LHCN-M2 (cell line): ENCODE data around the gene KPNA2. TPM values are rescaled to one million over a fixed set of nuclear protein-coding genes. Genes with fewer than 3 reads are reported as not detected.
"Not testable (repeated sequence)": the region's sequence is repeated elsewhere in the genome, so short reads cannot be mapped to it uniquely, and the experiment has no call there.

Source experiments
- DNase-seq: peaks from one replicate; pipeline ENCODE4 v3.0.0-alpha.2; 2012; ENCODE audit warnings: low read depth
- total RNA-seq: library from RNA; depleted of rRNA; stranded (reverse); fragments of >200 nt; gene quantifications from 2 replicates; pipeline ENCODE4 v1.2.3, GENCODE V29; 2014

Gene KPNA2
- total RNA-seq, 1 experiment from 2014 or later: 438 TPM

DNA sequence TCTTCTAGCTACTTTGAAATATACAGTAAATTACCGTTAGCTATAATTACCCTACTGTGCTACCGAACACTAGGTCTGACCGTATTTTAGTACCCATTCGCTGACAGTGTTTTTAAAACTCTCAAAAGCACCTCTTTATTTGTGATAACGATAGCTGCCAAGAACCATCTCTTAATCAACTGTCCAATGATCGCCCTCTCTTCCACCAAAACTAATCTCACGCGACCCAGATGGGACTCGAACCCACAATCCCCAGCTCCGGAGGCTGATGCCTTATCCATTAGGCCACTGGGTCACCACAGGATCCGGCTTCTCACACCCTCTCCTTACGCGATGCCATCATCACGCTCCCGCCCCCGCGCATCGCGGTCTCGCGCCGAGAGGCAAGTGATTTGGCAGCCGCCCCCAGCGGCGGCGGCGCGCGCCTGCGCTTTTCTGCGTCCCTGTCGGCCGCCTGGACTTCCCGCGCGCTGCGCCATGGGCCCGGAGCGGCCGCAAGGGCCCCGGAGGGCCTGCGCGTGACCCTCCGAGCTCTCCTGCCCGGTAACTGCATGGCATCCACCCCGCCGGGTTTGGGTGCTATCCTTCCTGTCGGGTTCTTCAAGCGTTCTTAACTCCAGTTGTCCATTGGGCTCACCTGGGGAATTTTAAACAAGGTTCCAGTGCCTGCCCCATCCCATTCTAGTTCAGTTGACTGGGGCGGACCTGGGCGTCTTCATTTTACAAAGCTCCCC, 15.7 kb upstream of the KPNA2 start:
- DNase-seq: peak; percentile 96

DNA sequence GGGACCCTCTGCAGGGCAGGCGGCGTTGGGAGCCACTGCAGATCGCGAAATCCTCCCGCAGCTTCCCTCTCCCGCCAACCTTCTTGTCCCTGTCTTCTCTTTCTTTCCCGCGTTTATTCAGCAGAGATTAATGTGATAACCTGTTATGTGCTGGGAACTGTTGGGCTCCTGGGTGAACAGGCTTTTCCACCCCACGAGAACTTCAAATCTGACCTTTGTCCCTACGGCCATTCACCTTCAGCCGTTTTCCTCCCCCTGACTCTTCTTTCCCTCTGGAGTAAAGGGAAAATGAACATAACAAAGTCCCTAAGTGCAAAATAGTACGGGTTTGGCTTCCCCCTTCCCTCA, 15.2 kb upstream of the KPNA2 start:
- DNase-seq: no peak

DNA sequence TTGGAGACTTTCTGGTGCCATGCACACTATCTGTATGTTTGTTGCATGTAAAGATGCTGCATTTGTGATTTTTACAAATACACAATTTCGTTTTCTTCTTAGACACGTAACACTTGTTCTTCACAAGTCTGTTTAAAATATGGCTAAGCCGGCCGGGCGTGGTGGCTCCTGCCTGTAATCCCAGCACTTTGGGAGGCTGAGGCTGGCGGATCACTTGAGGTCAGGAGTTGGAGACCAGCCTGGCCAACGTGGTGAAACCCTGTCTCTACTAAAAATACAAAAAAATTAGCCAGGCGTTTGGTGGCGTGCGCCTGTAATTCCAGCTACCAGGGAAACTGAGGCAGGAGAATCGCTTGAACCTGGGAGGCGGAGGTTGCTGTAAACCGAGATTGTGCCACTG, 14.7 kb upstream of the KPNA2 start:
- DNase-seq: not testable (repeated sequence)

DNA sequence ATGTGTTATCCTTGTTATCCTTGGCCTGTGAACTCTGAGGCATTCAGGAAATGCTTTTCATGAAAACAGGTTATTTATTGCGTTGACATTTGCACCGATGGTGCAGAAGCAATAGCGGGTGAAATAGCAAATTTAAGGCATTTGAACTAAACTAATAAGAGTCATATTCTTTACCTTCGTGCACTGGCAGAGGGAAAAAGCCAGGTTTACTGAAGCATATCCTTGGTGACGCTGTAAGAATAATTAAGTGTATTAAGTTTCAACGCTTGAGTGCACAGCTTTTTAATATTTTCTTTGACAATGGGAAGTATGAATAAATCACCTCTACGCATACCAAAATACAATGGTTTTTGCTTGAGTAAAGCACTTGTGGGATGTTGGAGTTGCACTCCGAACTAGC, 13.6 kb upstream of the KPNA2 start:
- DNase-seq: no peak

DNA sequence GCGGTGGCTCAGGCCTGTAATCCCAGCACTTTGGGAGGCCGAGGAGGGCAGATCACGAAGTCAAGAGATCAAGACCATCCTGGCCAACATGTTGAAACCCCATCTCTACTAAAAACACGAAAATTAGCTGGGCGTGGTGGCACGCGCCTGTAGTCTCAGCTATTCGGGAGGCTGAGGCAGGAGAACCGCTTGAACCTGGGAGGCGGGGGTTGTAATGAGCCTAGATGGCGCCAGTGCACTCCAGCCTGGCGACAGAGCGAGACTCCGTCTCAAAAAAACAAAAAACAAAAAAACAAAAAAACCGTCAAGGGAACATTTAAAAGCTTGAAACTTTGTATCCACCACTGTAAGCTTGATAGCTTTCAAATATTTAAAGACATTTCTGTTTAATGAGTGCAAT, 13.0 kb upstream of the KPNA2 start:
- not testable (repeated sequence) for DNase-seq

DNA sequence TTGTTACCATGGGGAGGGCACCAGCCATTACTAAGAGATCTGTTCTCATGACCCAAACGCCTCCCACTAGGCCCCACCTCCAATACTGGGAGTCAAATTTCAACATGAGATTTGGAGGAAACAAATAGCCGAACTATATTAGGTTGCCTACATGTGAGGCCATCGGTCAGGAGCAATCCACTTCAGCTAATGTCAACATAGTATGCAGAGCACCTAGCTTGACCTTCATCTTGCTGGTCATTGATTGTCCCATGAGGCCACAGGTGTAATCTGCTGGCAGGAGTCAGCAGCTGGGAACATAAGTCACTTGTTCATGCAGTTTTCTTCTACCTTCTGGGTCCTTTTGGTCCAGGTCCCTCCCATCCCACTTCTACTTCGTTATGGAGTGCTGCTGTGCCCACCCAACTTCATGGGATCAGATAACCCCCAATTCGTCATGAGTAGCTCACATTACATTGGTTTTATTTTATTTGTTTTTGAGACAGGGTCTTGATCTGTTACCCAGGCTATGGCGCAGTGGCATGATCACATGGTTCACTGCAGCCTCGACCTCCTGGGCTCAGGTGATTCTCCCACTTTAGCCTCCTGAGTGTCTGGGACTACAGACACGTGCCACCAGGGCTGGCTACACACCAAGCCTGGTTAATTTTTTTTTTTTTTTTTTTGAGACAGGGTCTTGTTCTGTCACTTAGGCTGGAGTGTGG, 5.9 kb upstream of the KPNA2 start:
- no peak for DNase-seq

DNA sequence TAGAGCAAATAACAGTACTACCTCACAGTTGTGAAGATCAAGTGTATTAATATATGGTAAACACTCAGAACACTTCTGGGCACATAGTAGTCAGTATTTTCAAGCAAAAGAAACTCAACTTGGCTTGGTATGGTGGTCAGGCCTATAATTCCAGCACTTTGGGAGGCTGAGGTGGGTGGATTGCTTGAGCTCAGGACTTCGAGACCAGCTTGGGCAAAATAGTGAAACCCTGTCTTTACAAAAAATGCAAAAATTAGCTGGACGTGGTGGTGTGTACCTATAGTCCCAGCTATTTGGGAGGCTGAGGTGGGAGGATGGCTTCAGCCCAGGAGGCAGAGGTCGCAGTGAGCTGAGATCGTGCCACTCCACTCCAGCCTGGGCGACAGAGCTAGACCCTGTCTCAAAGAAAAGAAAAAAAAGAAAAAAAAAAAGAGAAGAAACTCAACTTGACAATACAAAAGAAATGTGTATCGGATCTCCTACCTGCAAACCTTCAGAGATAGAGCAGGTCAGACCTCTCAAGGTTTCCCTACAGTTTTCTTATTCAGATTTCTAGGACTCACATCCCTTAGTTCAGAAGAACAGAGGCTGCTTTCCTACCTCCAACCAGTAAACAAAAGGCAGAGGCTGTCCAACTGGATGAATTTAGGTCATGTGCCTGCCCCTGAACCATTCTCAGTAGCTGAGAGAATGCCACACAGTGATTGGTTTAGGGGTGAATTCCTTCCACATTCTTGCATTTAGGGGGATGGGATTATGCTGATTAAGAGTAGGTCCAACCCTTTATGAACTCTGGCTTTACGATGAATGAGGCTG, 1.7 kb upstream of the KPNA2 start:
- DNase-seq: peak; percentile 66

DNA sequence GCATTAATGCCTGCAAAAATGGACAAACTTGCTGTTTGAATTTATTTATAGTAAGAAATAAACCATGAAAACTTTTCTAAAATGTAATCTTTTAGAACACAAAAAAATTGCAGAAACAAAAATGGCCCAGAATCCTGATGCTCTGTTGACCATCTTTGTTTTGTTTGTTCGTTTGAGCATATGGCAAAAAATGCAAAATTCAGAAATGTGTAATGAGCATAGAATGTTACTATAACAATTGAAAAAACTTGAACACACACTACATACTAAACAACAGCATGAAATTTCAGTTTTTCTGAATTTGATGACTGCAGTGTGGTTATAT, 1.1 kb upstream of the KPNA2 start:
- DNase-seq: no peak

DNA sequence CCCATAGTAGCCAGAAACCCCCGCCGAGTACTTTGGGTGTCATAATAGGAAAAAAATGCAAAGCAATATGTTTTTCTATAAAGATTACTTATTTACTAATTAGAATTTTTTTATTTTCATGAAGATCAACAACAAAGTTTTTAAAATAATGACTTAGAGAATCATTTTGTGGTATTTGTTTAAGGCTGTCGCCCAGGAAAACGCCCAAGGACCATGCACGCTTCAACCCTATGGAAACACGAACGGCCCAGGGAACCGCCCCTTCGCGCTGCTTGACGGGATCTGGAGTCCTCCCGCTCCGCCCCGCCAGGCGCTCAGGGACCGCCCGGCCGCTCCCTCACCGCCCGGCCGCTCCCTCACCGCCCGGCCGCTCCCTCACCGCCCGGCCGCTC, 408 bp upstream of the KPNA2 start:
- DNase-seq: no peak

DNA sequence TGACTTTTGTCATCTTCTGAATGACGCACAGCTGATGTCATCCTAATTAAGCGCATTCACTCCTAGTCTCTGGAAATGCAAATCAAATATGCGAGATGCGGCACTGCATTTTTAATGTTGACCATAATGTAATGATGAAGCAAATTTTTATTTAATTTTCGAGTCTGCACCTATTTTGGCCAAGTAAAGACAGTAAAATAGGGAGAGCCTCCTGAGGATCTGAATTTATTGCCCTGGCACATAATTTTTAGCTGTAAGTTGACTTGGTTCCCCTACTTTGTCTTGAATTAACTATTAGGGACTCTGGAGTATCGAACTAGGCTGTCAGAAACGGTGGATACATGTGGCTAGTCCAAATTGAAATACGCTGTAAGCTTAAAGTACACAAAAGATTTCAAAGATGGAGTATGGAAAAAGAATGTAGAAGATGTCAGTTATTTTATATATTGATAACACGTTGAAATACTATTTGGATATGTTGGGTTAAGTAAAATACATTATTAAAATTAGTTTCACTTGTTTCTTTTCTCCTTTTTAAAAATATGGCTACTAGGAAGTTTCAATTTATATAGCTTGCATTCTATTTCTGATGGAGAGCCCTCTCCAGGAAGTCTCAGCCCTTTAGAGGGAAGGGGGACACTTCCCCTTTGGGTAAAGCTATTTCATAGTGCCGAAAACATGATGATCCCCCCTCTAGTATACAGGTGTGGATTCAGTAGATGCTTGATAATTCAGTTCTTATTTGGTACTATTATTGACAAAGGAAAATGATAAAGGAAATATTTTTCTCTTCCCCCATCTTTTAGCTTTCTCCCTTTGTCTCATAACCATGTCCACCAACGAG, 991 bp downstream of the KPNA2 start:
- no peak for DNase-seq

DNA sequence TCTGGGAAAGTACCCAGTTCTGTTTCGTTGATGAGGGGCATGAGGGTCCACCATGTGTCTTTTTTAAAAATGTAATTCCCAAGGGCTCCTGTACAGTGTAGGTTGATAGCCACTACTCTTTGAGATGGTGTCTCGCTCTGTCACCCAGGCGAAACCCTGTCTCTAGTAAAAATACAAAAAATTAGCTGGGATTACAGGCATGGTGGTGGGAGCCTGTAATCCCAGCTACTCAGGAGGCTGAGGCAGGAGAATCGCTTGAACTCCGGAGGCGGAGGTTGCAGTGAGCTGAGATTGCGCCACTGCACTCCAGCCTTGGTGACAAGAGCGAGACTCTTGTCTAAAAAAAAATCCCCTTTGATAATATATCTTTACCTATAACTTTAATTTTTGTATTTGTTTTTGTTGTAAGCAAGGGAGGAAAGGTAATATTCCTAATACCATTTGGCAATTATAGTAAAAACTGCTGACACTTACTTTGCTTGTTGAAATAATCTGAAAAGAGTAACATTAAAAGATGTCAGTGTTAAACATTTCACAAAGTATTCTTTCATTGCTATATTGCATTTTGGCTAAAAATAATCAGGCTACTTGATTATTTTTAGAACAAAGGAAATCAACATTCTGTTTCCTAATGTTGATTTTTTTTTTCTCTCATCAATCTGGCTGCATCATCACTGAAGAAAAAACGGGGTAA, 11.8 kb downstream of the KPNA2 start:
- DNase-seq: no peak

DNA sequence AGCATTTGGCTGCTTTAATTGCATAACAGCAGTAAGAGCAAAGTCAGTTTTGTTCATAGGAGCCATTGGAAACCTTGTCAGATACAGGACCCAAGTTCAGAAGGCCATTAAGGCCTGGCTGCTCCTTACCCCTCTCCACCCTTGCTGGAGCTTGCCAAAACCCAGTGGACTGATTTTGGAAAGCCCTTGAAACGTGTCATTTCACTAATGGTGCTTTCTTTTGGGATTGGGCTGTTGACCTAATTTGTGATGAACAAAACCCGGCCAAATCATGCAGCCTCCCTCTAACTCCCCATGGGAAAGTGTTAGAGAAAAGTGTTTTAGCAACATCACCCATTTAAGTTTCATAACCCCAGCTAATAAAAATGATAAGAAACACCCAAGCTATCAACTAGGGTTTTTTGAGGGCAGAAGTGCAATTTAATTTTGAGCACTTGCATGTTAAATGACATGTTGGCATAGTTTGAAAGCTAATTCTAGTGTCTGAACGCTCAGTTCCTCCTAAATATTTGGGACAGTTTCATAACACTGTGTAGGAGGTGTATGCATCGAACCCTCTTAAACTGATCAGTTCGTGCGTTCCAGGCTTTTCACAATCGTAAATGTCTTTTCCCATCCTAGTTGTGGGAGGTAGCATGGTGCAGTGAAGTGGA, 12.5 kb downstream of the KPNA2 start:
- not testable (repeated sequence) for DNase-seq

DNA sequence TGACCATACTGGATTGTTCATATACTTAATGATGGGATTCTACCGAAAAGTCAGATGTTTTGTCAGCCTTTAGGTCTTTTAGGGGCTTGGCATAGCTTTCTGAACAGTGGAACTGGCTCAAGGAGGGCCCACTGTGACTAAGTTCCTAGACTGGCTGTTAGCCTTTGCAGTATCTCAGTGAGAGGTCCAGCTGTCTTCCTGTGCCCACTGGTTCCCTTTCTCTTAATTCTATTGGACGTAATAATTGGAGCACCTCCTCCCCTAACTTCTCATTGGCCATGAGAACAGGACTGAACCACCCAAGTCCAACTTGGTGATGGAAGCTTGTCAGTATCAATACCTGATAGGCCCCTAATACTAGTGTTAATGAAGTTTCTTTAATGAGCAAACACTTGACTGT, 13.5 kb downstream of the KPNA2 start:
- DNase-seq: peak; percentile 58

DNA sequence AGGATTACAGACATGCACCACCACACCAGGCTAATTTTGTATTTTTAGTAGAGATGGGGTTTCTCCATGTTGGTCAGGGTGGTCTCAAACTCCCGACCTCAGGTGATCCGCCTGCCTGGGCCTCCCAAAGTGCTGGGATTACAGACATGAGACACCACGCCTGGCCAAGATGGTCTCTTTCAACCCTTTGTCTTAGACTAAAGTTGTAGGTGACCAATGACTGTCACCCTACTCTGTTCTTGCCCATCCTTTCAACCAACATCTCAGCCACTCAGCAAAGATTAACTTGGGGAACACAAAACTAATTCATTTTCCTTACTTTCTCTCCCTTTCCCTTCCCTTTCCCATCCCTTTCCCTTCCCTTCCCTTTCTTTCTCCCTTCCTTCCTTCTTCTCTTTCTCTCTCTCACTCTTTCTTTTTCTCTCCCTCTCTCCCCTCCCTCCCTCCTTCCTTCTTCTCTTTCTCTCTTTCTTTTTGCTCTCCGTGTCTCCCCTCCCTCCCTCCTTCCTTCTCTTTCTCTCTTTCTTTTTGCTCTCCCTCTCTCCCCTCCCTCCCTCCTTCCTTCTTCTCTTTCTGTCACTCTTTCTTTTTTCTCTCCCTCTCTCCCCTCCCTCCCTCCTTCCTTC, 14.4 kb downstream of the KPNA2 start:
- not testable (repeated sequence) for DNase-seq

DNA sequence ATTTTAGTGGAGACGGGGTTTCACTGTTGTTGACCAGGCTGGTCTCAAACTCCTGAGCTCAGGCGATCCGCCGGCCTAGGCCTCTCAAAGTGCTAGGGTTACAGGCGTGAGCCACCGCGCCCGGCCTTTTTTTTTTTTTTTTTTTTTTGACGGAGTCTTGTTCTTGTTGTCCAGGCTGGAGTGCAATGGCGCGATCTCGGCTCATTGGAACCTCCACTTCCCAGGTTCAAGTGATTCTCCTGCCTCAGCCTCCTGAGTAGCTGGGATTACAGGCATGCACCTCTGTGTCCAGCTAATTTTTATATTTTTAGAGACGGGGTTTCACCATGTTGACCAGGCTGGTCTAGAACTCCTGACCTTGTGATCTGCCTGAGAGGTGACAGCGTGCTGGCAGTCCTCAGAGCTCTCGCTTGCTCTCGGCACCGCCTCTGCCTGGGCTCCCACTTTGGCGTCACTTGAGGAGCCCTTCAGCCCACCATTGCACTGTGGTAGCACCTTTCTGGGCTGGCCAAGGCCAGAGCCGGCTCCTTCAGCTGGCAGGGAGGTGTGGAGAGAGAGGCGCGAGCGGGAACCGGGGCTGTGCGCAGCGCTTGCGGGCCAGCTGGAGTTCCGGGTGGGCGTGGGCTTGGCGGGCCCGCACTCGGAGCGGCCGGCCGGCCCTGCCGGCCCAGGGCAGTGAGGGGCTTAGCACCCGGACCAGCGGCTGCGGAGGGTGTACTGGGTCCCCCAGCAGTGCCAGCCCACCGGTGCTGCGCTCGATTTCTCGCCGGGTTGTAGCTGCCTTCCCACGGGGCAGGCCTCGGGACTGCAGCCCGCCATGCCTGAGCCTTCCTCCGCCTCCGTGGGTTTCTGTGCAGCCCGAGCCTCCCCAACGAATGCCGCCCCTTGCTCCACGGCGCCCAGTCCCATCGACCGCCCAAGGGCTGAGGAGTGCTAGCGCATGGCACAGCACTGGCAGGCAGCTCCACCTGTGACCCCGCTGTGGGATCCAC, 16.1 kb downstream of the KPNA2 start:
- not testable (repeated sequence) for DNase-seq

DNA sequence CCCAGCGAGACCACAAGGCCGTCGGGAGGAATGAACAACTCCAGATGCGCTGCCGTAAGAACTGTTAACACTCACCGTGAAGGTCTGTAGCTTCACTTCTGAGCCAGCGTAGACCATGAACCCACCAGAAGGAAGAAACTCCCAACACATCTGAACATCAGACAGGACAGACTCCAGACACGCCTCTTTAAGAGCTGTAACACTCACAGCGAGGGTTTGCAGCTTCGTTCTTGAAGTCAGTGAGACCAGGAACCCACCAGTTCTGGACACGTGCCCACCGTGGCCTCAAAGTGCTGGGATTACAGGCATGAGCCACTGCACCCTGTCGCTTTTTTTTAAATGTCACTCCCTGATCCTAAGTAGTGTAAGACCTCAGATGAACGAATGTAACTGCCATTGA, 17.3 kb downstream of the KPNA2 start:
- no peak for DNase-seq

DNA sequence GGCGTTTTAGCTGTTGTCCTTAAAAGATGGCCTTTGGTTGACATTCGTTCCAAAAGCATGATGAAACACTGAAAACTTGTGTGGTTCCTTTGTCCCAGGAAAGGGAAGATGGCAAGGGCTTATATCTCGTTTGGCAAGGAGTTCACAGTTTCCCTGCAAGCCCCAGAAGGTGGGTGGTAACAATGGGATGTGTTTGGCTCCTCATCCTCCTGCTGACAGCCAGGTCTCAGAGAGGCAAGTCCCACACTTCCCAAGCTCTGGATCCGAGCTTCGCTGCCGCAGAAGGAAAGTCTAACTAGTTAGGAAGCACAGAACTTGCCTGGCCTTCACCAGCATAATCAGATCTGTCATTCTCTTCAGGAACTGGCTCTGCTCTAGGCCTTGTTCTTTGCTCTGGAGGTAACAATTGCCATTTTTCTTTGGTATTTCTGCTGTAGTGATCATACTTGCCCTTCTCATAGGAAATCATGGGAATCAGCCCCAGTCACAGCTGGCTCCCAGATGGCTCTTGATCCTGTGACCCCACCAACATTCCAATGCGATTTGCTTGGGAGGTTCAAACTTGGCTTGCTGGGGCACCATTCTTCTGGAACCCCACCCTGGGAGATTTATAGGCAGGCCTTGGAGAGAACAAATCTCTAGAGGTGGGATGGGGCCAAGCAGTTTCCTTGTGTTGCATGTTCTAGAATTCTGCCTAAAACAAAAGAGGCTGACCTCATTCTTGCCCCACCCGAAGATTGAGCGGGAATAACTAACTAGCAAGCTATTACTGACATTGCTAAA, 17.9 kb downstream of the KPNA2 start:
- peak; percentile 56 for DNase-seq

DNA sequence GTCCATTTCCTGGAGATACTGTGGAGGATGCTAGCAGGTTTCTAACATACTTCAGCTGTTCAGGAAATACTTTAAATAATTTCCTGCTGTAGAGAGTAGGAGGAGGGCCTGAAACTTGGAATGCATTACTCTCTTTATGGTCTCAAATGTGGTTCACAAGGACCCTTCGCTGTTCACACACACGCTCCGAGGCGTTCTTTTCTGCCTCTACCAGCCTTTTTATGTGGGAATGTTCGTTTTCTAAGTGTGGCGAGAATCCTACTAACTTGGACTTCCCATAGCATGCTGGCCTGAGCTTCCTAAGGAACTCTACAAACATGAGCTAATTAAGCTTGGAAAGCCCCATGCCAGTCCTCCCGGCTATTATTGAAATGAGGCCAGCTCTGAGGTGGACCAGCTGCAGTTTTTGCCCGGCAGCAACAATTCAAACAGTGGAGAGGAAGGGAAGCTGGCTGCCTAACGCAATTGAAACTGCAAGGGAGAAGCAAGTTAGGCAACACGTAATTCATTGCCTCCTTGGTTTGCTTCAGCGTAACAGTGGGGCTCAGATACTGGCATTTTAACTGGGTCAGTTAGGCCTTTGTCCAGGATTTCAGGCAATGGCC, 18.9 kb downstream of the KPNA2 start:
- peak; percentile 33 for DNase-seq
